ENCODE results near the gene TDRD12.

DNA sequence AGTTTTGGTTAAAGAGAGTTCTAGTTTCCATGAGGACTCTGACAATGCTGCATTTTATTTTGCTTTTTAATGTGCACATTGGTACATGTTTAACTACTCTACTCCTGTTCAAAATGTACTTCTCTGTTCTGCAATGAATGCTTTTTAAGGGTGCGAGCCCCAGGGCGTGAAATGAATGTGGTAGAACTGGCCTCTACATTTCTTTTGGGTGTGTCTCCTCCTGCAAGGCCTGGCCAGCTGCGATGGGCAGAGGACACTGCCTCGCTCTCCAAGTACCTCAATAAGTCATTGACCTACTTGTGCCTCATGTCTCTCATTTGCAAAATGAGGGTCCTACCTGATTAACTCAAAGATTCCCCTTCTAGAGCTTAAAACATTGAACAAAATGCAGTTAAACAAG, 37.2 kb upstream of the TDRD12 start:
- TF ChIP-seq CTCF (conservative IDR thresholded peaks at IDR 0.05; ENCODE audit: low read depth, low read length) (no peak), EZH2 (IDR thresholded peaks at IDR 0.05; ENCODE audit: borderline replicate concordance, low read depth, low read length, poor library complexity, severe bottlenecking) (no peak)

Data from A673 (cell line).